HL-60/S4 (cell line): ENCODE measurements around the gene AGA.

Experiments
- in situ Hi-C: fragments of 300-500 bp; cut with MboI; formaldehyde crosslinking; loops from 2 replicates; pipeline ENCODE4 v1.14.3; 2022; ENCODE audit warnings: low sequenced_read_pairs

The AGA gene

DNA sequence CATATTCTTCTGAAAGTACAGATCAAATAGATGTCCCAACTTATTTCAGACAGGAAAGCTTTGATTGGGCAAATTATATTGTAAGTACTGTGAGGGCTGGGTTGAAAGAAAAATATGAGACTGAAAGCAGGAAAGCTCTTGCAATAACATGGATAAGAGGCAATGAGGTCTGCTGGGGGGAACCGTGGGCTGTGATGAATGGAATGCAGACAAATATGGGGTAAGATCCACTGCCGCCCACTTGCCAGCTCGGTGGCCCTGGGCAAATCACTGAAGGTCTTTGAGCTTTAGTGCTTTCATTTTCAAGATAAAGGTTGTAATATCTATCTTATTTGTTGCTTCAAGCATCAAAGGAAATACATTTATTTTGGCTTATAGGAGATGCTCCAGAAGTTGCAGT lies 51.0 kb downstream of the AGA start:
- in situ Hi-C loops, result no loop called here

DNA sequence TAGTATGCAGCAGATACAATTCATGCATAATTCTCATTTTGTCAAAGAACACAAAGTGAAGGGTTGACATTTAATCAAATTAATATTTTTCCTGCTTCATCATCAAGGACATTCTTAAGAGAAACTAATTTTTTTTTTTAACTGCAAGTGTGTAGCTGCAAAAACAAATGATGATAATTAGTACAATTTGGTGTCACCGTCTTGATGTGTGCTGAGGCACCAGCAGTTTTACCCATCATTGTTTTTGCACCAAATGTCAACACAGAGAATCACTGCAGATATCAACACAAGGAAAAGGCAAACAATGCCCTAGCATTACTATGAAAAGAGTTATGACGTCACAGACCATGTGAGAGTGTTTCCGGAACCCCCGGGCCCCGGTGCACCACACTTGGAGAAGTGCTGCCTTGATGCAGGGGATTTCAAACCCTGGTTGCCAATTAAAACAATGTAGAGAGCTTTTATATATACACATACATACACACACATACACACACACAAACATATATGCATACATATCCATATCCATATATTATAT lies 55.9 kb downstream of the AGA start:
- in situ Hi-C loops, result no loop called here

DNA sequence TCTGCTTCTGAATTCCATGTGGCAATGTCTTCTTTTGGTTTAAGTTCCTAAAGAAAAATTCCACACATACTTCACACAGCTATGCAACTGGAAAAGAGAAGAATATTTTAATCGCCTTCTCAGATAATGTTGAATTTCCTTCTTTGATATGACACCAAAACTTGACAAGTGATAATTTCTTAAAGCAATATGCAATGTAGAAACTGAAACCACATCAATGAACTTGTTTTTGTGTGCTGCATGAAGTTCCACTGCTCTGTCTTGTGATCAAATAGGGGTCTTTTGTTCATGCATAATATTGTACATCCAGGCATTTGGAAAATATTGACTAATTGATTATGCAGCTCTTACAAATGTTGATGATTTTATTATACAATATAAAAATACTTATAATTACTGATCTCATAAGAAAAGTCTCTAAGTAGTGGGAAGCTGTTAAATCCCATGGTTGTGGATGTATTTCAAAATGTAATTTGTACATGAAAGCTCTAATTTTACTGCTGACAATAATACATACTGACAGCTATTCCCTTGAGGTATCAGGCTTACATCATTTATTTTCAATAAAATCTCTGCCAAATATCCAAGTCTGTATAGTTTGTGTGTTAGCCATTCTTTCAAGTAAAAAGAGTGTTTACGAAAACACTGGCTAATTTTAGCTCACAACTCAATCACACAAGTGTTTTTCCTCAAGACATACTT lies 56.5 kb downstream of the AGA start:
- in situ Hi-C loops, result no loop called here

DNA sequence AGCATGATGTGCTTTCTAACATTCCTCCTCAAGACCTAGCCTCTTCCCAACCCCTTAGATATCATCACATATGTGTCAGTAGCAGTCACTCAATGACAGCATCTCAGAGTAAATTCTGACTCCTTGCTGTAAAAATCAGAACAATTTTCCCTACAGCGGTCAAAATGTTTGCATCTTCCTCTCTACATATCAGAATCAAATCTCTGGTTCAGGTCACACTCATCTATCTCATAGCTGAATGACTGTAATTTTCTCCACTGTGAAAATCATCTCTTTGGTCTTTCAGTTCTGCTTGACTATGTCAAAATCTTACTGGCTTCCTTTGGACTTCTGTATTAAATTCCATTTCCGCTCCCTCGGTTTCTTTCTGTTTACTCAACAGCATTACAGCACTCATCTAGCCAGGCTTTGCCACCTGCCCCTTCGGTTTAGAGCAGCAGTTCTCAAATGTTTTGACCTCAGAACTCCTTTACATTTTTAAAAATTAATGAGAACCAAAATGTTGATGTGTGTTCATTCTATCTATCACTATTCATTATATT lies 57.3 kb downstream of the AGA start:
- in situ Hi-C loops, result no loop called here

DNA sequence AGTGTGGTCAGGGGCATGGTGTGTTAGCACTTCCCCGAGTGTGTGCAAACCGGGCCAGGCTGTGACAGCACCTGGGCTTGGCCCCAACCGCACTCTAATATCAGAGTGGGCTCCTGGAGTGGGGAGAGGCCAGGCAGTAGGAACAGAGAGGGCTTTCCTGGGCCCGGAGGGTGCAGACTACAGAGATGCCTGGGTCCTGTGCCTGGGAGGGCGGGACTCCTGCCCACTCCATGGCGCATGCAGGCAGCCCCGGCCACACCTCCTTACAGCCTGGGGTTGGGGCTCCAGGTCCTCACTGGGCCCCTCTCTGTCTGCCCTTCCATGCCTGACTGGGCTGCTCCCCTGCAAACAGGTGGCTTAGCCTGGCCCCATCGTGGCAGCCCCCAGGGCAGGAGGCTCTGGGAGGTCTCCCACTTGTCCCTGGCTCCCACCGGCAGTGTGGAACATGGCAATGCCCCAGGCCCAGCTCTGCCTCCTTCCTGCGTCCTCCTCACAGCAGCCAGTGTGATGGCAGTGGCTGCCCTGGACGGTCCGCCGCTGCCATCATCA lies 60.4 kb downstream of the AGA start:
- in situ Hi-C loops, result no loop called here
